ENCODE data around the gene LRIT1. TPM values are rescaled to one million over a fixed set of nuclear protein-coding genes. Genes with fewer than 3 reads are reported as not detected.

LRIT1 gene
- total and polyA plus RNA-seq, 12 donors: 0.06 TPM; not detected in 11

- Histone ChIP-seq H3K9me3 (replicated peaks in 1 of 3) (no peaks in the 10 kb centered on the region), H3K4me3 (no peak within 1 kb of the TSS), H3K27me3 (no peaks in the 10 kb centered on the region), H3K27ac (no peak within 1 kb of the TSS), H3K36me3 (replicated peaks in 1 of 2) (no peaks in the 10 kb centered on the region), H3K4me1 (replicated peaks in 1 of 2) (no peaks in the 10 kb centered on the region)
- no peak for DNase-seq
- no peak for TF ChIP-seq POLR2A (IDR thresholded peaks at IDR 0.05)
- no peak for TF ChIP-seq CTCF (IDR thresholded peaks at IDR 0.05)
- intact Hi-C loops (cut with DNase I): no loop called here
- 54 to 70% (median 59%) methylated on average over 6 of the region's 6 CpGs for WGBS, 4 donors
Observed at GRCh38 chr10:84225427-84226173, 15.7 kb downstream of the LRIT1 start, which contains the start of gene LRIT2. Gene LRIT2 (minus strand): TSS chr10:84225544. CDS start chr10:84225520, 24 bp downstream.

GRCh38 chr10:84224411-84225028 lies 16.8 kb downstream of the LRIT1 start:
- DNase-seq: no peak
- no peaks in the 10 kb centered on the region for H3K9me3 ChIP-seq (replicated peaks in 1 of 3)
- 29 to 52% (median 45%) methylated on average over 5 to 6 of the region's 6 CpGs for WGBS, 4 donors
- intact Hi-C loops (cut with DNase I): no loop called here
- H3K27me3 ChIP-seq: no peaks in the 10 kb centered on the region
- TF ChIP-seq POLR2A (IDR thresholded peaks at IDR 0.05) (no peak), CTCF (IDR thresholded peaks at IDR 0.05) (no peak)
- no peak overlapping the region for H3K27ac ChIP-seq
- no peak overlapping the region for H3K4me3 ChIP-seq
- no peaks in the 10 kb centered on the region for H3K4me1 ChIP-seq (replicated peaks in 1 of 2)
- H3K36me3 ChIP-seq (replicated peaks in 1 of 2): no peaks in the 10 kb centered on the region

GRCh38 chr10:84221916-84222315 lies 19.4 kb downstream of the LRIT1 start:
- no peak overlapping the region for H3K27ac ChIP-seq
- no peaks in the 10 kb centered on the region for H3K4me1 ChIP-seq (replicated peaks in 1 of 2)
- H3K4me3 ChIP-seq: no peak overlapping the region
- WGBS, 4 donors: 68 to 82% (median 78%) methylated on average over 4 to 8 of the region's 8 CpGs
- no peak for DNase-seq
- no peaks in the 10 kb centered on the region for H3K9me3 ChIP-seq (replicated peaks in 1 of 3)
- intact Hi-C loops (cut with DNase I): no loop called here
- H3K36me3 ChIP-seq (replicated peaks in 1 of 2): no peaks in the 10 kb centered on the region
- TF ChIP-seq POLR2A (IDR thresholded peaks at IDR 0.05) (no peak), CTCF (IDR thresholded peaks at IDR 0.05) (no peak)
- H3K27me3 ChIP-seq: no peaks in the 10 kb centered on the region

GRCh38 chr10:84217746-84218145 lies 23.6 kb downstream of the LRIT1 start:
- Histone ChIP-seq H3K27me3 (no peaks in the 10 kb centered on the region), H3K4me3 (no peak overlapping the region), H3K36me3 (replicated peaks in 1 of 2) (no peaks in the 10 kb centered on the region), H3K4me1 (replicated peaks in 1 of 2) (no peaks in the 10 kb centered on the region), H3K9me3 (replicated peaks in 1 of 3) (no peaks in the 10 kb centered on the region), H3K27ac (no peak overlapping the region)
- DNase-seq: no peak
- intact Hi-C loops (cut with DNase I): no loop called here
- TF ChIP-seq POLR2A (IDR thresholded peaks at IDR 0.05): no peak
- WGBS, 4 donors: 89 to 97% (median 92%) methylated on average over 4 of the region's 4 CpGs
